RPMI7951 (cell line): ENCODE data around the gene RIPOR2. TPM values are rescaled to one million over a fixed set of nuclear protein-coding genes. Genes with fewer than 3 reads are reported as not detected.

ENCODE experiments used
- DNase-seq: peaks from one replicate; pipeline ENCODE4 v3.0.0-alpha.2; 2012; ENCODE audit warnings: low read depth
- total RNA-seq: library from RNA; depleted of rRNA; stranded (reverse); fragments of >200 nt; shearing (Covaris generic); gene quantifications from 2 replicates; pipeline ENCODE4 v1.2.3, GENCODE V29; 2014

The RIPOR2 gene
- total RNA-seq, 1 experiment from 2014 or later = 0.72 TPM

- no peak for DNase-seq
Measured at GRCh38 chr6:24847402-24847801, 88.4 kb downstream of the RIPOR2 start.

DNA sequence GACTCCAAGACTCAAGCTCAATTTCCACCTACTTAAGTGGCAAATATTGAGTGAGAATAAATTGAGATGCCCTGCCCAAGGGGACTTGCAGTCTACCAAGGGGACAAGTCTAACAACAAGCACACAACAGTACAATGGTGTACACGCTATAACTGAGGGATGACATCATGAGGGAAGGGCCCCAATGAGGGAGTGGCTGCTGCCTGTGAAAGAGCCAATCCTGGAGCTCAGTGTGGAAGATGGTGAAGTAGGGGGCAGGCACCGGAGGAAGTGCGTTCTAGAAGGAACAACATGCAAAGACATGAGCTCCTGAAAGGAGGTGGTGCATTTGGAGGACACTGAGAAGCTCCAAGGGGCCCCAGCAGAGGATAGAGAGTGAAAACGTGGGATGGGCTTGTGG, 90.2 kb downstream of the RIPOR2 start:
- DNase-seq = no peak

DNA sequence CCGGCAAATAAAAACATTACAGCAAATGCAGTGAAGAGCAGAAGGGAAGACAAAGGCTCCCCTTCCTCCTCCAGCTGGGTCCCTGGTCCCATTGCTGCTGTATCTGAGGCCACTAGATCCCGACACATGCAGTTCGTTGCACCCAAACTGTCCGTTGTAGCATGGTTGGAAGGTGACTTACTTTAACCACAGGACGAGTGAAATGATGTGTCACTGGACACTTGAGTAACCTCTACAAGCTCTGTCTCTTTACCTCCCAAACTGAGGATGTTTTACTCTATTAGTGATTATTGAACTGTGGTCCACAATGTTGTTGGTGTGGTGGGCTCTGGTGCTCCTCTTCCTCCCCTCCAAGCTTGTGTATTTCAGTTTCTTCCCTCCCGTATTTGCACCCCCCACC, 90.9 kb downstream of the RIPOR2 start:
- no peak for DNase-seq

GRCh38 chr6:24844061-24844460, 91.7 kb downstream of the RIPOR2 start:
- no peak for DNase-seq

- no peak for DNase-seq
Measured at GRCh38 chr6:24840187-24840586, 95.6 kb downstream of the RIPOR2 start.

- no peak for DNase-seq
Measured at GRCh38 chr6:24838994-24839393, 96.8 kb downstream of the RIPOR2 start.

DNA sequence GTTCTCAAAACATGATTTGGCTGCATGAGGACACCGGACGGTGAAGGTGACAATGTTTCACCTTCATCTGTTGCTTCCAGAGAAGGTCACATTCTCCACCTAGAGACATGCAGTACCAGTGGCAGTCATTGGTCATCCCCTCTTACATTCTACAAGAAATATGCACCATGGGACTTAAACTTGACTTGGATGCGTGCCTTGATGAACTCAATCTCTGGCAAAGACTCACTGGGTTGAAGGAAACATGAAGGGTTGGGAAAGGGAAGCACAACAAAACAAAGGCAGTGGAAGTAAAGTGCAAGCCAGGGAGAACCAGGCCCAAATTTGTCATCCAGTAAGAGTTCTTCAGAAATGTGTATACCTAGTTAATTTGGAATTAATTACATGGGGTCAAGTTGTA, 97.7 kb downstream of the RIPOR2 start:
- no peak for DNase-seq

- no peak for DNase-seq
Measured at GRCh38 chr6:24836109-24836508, 99.7 kb downstream of the RIPOR2 start.

DNA sequence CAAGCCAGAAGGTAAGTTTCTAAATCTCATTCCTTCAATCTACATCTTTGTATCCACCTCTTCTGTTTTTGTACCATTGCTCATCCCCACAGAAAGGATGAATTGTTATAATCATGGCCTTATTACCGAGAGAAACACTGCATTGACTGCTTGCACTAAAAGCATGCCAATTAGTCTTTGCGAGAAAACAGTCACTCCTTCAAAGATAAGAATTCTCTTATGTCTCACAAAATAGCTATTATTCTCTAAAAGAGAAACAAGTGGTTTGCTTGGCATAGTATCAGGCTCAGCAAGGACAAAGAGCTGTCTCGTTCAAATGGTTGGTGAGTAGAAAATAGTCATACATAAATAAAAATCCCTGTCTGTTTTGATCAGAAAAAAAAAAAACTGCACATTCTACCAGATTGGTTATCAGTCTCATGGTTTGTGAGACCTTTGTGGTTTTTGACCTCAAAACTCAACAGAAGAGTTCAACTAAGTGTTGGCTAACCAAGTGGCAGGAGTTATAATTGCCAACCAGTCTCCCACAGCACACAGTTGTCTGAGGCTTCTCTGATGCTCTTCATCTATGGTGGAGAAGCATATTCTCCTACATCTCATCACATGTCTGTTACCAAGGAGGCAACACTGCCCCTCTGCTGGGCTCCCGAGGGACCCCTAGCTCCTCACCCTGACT, 101.9 kb downstream of the RIPOR2 start:
- no peak for DNase-seq

- no peak for DNase-seq
Measured at GRCh38 chr6:24832794-24833193, 103.0 kb downstream of the RIPOR2 start.

DNA sequence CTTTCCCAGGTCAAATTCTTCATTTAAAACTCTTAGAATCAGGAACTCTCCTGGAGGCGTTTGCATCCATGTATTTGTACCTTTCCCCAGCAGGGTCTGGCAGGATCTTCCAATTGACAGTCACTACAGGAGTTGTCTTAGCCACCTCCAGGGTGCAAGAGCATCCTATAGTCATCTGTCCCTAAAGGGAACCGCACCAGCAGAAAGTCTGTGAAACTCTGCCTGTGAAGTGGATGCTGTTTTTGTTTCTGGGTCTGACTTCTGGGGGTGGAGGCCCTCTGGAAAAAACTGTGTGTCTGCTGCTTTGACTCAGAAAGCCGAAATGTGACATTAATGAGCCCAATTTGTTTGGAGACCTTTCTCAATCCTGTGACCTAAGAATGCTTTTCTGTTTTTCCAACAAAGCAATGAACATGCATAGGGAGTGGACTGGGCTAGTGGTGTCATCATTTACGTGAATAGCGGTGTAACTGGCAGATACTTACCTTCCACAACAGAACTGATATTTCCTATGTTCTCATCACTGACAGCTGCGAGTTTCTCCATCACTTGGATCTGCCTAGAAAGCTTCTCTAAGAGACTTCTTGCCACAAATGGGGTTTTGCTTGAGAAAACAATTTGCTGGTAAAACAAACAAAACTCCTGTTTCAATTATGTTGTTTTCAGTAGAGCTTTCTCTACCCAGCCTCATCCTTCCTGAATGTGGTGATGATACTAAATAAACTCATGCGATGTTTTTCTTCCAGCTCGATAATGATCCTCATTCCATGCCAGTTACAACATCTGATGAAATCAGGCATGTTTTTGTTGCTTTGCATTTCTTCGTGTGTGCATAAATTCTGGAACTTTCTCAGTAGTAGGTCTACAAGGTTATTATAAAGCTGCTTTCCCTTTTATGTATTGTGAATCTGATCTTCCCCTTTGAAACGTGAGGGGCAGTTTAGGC, 103.7 kb downstream of the RIPOR2 start:
- DNase-seq = no peak

DNA sequence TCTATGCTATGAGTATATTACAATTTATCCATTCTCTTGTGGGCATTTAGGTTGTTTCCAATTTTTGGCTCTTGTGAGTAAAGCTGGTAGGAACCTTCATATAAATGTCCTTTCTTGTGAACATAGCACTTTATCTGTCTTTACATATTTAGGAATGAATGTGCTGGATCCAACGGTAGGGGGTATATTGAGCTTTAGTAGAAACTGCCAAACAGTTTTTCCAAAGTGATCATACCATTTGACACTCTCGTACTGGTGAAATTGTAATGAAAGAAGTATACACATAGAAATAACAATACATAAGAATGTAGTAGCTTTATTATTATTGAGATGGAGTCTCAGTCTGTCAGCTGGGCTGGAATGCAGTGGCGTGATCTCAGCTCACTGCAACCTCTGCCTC, 106.1 kb downstream of the RIPOR2 start:
- no peak for DNase-seq

GRCh38 chr6:24827970-24828369, 107.8 kb downstream of the RIPOR2 start:
- no peak for DNase-seq

GRCh38 chr6:24827162-24827561, 108.6 kb downstream of the RIPOR2 start:
- no peak for DNase-seq

GRCh38 chr6:24825130-24825630, 110.6 kb downstream of the RIPOR2 start:
- no peak for DNase-seq

GRCh38 chr6:24824142-24824938, 111.4 kb downstream of the RIPOR2 start:
- no peak for DNase-seq

GRCh38 chr6:24823185-24823584, 112.6 kb downstream of the RIPOR2 start:
- DNase-seq = no peak

DNA sequence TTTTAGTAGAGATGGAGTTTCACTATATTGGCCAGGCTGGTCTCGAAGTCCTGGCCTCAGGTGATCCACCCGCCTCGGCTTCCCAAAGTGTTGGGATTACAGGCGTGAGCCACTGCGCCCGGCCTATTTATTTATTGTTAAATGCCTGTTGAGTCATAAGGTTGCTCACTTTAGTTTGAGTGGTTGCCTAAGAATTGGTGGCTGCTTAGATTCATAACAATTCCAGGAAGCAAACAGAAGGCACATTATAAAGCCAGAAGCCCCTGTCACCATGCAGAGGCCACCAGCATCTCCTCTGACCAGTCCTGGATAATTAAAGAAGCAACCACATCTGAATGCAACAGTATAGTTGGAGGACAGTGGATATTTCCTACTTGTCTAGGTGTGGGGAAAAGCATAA, 113.1 kb downstream of the RIPOR2 start:
- DNase-seq = no peak

DNA sequence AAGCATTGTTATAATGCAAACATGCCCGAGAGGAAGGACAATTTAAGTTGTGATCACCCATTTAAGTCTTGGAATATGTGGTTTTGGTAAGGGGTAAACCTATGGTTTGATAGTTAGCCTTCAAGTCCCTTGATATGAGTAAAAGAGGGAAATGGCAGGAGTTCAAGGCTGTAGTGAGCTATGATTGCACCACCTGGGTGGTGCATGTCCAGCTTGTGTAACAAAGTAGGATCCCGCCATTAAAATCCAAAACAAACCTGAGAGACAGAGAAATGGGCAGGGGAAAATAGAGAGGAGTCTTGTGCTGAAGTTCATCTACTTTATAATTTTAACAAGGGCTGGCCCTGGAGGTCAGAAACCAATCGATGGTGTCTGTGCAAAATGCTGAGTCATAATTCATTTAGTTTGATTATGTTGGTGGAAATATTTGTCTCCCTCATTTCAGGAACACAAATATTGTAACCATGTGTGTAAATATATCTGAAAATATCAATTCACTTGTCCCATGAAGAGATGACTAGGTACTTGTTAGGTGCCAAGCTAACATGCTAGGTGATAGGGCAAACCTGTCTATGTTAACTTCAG, 113.8 kb downstream of the RIPOR2 start:
- no peak for DNase-seq

DNA sequence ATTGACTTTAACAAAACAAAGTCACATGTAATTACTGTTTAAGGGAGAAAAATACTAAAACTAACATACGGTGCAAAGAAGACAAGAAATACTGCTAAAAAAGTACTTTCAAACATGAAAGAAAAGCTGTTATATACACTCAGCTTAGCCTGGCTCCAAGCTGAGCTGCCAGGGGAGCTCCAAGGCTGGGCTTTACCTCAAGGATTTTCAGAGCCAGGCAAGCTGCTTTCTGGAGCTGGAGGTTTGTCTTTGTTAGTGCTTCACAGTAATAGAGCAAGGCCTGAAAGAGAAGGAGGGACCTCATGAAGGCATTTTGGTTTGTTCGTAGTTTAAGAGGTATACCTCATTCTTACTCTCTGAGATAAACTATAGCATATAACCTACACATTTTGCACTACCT, 117.4 kb downstream of the RIPOR2 start:
- DNase-seq = no peak

- no peak for DNase-seq
Measured at GRCh38 chr6:24809728-24810127, 126.0 kb downstream of the RIPOR2 start.

DNA sequence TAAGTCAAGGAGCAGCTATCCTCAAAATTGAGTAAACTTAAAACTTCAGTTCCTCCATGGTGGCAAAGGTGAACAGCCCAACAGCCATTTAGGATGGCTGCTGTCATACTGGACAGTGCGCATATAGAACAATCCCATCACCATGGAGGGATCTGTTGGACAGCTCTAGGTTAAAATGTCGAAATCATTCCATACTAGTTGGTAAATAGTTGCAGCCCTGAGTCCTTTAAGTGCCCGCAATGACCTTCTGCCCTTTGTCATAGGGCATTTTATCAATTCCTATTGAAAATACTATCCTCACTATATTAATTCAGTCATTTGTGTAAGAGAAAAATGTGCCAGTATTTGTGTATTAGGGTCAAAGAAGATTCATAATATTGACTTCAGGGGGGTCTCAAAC, 128.2 kb downstream of the RIPOR2 start:
- DNase-seq = no peak
